ENCODE results near the gene EBLN1. TPM values are rescaled to one million over a fixed set of nuclear protein-coding genes. Genes with fewer than 3 reads are reported as not detected.

Gene EBLN1
- total RNA-seq, 2 donors from 2014 or later, result not detected

DNA sequence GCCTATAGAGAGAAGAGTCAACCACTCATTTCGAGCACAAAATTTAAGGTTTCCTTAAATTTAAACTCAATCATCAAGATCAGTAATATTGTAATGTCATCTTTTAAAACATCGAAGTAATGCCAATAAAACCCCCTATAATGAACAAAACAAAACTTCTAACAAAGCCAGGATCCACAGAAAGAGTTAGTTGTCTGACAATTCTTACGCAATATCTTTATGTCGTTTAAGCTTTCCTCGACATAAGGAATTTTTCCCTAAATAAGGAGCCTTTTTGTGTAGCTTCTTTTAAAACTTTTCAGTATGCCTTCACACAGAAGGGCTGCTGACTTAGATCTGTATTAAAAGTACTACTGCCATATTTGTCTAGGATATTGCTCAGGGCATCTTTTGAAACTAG is 7.5 kb downstream of the EBLN1 start:
- no peak for ATAC-seq (ENCODE audit: insufficient number of reproducible peaks, low FRiP score, low read depth)

DNA sequence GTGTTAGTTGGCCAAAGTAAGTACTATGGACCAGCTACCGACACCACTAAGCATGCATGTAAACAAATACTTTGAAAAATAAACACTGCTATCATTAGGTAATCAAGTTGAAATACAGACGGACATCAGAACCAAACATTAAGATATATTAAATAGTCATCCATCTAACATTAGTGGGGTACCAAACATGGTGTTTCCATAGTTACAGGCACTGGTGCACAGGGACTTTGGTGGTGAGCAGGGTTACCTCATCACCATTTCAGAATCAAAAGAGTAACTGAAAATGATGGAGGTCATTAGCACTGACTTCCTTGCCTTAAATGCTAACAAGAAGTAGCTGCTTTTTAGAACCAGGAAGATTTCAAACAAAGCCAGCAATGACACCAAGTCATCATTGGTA is 23.9 kb downstream of the EBLN1 start:
- Histone ChIP-seq H3K4me3 (no peak overlapping the region), H3K9me3 (no peaks in the 10 kb centered on the region), H3K27ac (no peak overlapping the region), H3K36me3 (no peaks in the 10 kb centered on the region), H3K4me1 (ENCODE audit: control insufficient read depth in 1 of 2, low read depth in 2 of 2) (no peaks in the 10 kb centered on the region), H3K27me3 (replicated peaks; ENCODE audit: insufficient read depth) (no peaks in the 10 kb centered on the region)
- DNase-seq (ENCODE audit: low spot score) (no peak), ATAC-seq (ENCODE audit: insufficient number of reproducible peaks, low FRiP score, low read depth) (no peak)
- TF ChIP-seq CTCF (IDR thresholded peaks at IDR 0.05), result no peak

More for the DNA sequence above, 7.5 kb downstream of the EBLN1 start:
- no peaks in the 10 kb centered on the region for H3K27me3 ChIP-seq (replicated peaks; ENCODE audit: insufficient read depth)
- H3K4me1 ChIP-seq (ENCODE audit: control insufficient read depth in 1 of 2, low read depth in 2 of 2), result no peaks in the 10 kb centered on the region
- TF ChIP-seq CTCF (IDR thresholded peaks at IDR 0.05), result no peak
- H3K36me3 ChIP-seq, result no peaks in the 10 kb centered on the region
- no peak overlapping the region for H3K4me3 ChIP-seq
- H3K27ac ChIP-seq, result no peak overlapping the region
- DNase-seq (ENCODE audit: low spot score), result no peak
- H3K9me3 ChIP-seq, result no peaks in the 10 kb centered on the region

GRCh38 chr10:22185586-22185985 is 32.2 kb downstream of the EBLN1 start:
- Histone ChIP-seq H3K27ac (no peak overlapping the region), H3K36me3 (no peaks in the 10 kb centered on the region), H3K4me1 (ENCODE audit: control insufficient read depth in 1 of 2, low read depth in 2 of 2) (no peaks in the 10 kb centered on the region), H3K9me3 (peaks cover 4% of the 10 kb centered on the region), H3K4me3 (no peak overlapping the region), H3K27me3 (replicated peaks; ENCODE audit: insufficient read depth) (no peaks in the 10 kb centered on the region)
- ATAC-seq (ENCODE audit: insufficient number of reproducible peaks, low FRiP score, low read depth) (no peak), DNase-seq (ENCODE audit: low spot score) (no peak)
- TF ChIP-seq CTCF (IDR thresholded peaks at IDR 0.05), result no peak

- TF ChIP-seq CTCF (IDR thresholded peaks at IDR 0.05), result no peak
- H3K27me3 ChIP-seq (replicated peaks; ENCODE audit: insufficient read depth), result no peaks in the 10 kb centered on the region
- H3K4me1 ChIP-seq (ENCODE audit: control insufficient read depth in 1 of 2, low read depth in 2 of 2), result no peaks in the 10 kb centered on the region
- no peak for ATAC-seq (ENCODE audit: insufficient number of reproducible peaks, low FRiP score, low read depth)
- no peaks in the 10 kb centered on the region for H3K36me3 ChIP-seq
- H3K9me3 ChIP-seq, result peaks cover 4% of the 10 kb centered on the region
- no peak overlapping the region for H3K4me3 ChIP-seq
- DNase-seq (ENCODE audit: low spot score), result no peak
- no peak overlapping the region for H3K27ac ChIP-seq
Observed at GRCh38 chr10:22183771-22184461, 33.9 kb downstream of the EBLN1 start.

DNA sequence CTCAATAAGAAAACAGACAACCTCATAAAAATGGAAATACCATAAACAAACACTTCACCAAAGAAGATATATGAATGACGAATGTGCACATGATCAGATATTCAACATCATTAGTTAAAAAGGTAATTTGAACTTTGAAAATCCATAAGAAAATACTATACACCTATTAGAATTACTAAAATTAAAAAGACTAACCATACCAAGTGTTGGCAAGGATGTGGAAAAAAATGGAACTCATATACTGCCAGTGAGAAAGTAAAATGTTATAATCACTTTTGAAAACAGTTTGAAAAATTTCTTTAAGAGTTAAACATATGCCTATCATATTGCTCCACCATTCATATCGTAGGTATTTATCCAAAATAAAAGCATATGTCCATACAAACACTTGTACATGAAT is 37.1 kb downstream of the EBLN1 start:
- ATAC-seq (ENCODE audit: insufficient number of reproducible peaks, low FRiP score, low read depth), result no peak
- Histone ChIP-seq H3K27me3 (replicated peaks; ENCODE audit: insufficient read depth) (no peaks in the 10 kb centered on the region), H3K4me1 (ENCODE audit: control insufficient read depth in 1 of 2, low read depth in 2 of 2) (no peaks in the 10 kb centered on the region), H3K9me3 (peaks cover 4% of the 10 kb centered on the region), H3K27ac (no peak overlapping the region), H3K4me3 (no peak overlapping the region), H3K36me3 (no peaks in the 10 kb centered on the region)
- DNase-seq (ENCODE audit: low spot score), result no peak
- TF ChIP-seq CTCF (IDR thresholded peaks at IDR 0.05), result no peak

Measured in thoracic aorta (tissue), 2 donors.